Measurements from ENCODE around the gene VPS29. TPM values are rescaled to one million over a fixed set of nuclear protein-coding genes. Genes with fewer than 3 reads are reported as not detected.
"Not testable (repeated sequence)": the region's sequence is repeated elsewhere in the genome, so short reads cannot be mapped to it uniquely, and the experiment has no call there.

The VPS29 gene
- polyA plus RNA-seq, 4 donors, result 123 to 155 (median 141) TPM

DNA sequence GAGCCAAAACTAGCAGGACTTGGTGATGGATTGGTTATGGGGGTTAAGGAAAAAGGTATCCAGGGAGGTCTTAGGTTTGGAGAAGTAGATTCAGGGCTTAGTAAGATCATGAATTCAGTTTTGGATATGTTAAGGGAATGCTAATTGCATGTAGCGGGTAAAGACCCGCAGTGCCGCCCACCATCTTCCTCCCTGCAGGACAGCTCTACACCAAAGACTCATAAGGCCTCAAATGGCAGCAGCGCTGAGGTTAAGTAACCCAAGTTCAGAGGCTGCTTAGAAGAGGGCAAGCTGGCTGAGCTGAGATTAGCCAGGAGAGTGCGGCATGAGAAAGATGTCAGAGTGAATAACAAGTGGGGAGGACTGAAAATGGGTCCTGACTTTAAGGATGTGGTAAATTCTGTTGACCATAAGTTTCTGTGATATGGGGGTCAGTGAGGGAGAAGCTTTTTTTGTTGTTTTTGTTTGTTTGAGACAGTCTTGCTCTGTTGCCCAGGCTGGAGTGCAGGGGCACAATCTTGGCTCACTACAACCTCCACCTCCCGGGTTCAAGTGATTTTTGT is 26.4 kb upstream of the VPS29 start:
- no peak for DNase-seq (ENCODE audit: low read depth in 4 of 4, low spot score in 3 of 4)

DNA sequence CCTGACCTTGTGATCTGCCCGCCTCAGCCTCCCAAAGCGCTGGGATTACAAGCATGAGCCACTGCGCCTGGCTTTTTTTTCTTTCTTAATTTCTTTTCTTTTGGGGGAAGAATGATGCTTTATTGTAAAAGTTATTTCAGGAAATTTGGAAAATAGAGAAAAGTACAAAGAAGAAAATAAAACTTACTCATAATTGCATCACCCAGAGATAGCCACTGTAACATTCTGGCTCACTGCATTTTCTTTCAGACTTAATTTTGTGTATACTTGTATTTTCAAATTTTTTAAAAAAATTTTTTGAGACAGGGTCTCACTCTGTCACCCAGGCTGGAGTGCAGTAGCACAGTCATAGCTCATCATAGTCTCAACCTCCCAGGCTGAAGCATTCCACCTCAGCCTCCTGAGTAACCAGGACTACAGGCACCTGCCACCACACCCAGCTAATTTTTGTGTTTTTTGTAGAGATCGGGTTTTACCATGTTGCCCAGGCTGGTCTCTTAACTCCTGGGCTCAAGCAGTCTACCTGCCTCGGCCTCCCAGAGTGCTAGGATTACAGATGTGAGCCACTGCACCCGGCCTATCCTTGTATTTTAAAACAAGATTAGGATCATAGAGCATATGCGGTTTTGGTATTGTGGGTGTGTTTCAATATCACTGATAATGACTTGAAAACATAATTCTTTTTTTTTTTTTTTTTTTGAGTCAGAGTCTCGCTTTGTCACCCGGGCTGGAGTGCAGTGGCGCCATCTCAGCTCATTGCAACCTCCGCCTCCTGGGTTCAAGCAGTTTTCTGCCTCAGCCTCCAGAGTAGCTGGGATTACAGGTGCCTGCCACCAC is 19.2 kb upstream of the VPS29 start:
- DNase-seq (ENCODE audit: low read depth in 4 of 4, low spot score in 3 of 4), result not testable (repeated sequence)

DNA sequence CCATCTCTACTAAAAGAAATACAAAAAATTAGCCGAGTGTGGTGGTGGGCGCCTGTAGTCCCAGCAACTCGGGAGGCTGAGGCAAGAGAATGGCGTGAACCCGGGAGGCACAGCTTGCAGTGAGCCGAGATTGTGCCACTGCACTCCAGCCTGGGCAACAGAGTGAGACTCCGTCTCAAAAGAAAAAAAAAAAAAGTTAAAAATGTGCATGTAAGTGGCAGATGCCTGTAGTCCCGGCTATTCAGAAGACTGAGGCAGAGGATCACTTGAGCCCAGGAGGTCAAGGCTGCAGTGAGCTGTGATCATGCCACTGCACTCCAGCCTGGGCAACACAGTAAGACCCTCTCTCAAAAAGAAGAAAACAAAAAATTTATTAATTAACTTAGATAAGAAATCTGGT is 16.1 kb upstream of the VPS29 start:
- not testable (repeated sequence) for DNase-seq (ENCODE audit: low read depth in 4 of 4, low spot score in 3 of 4)

DNA sequence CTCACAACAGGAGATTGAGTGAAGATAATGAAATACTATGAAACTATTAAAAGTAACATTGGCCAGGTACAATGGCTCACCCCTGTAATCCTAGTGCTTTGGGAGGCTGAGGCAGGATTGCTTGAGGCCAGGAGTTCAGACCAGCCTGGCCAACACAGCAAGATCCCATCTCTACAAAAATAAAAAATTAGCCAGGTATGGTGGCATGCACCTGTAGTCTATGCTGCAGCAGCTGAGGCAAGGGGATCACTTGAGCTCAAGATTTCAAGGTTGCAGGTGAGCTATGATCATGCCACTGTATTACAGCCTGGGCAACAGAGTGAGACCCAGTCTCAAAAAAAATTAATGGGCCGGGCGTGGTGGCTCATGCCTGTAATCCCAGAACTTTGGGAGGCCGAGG is 15.1 kb upstream of the VPS29 start:
- DNase-seq (ENCODE audit: low read depth in 4 of 4, low spot score in 3 of 4), result no peak

DNA sequence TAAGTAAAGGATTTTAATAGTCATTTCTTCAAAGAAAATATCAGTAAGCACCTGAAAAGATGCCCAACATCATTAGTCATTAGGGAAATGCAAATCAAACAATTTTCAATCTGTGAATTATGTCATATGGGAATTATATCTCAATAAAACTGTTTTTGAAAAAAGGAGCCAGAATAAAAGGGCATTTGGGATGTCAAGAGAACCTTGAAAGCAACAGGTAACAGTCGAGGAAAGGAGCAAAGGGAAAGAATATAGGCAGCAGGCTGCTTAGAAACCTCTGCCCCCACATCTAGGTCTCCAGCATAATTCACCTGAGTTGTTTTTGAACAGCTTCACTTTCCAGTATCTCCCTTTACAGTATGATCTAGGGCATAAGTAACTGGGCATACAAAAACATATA is 12.5 kb upstream of the VPS29 start:
- DNase-seq (ENCODE audit: low read depth in 4 of 4, low spot score in 3 of 4), result no peak

DNA sequence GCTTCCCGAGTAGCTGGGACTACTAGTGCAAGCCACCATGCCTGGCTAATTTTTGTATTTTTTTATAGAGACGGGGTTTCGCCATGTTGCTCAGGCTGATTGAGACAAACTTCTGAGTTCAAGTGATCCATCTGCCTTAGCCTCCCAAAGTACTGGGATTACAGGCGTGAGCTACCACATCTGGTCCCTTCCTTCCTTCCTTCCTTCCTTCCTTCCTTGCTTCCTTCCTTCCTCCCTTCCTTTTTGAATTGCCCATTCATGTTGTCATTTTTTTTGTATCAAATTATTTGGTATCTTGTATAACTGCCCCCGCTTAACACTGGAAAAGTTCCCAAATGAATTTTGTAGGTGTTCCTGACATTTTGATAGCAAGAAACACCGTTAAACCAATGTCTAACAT is 11.9 kb upstream of the VPS29 start:
- DNase-seq (ENCODE audit: low read depth in 4 of 4, low spot score in 3 of 4), result no peak

DNA sequence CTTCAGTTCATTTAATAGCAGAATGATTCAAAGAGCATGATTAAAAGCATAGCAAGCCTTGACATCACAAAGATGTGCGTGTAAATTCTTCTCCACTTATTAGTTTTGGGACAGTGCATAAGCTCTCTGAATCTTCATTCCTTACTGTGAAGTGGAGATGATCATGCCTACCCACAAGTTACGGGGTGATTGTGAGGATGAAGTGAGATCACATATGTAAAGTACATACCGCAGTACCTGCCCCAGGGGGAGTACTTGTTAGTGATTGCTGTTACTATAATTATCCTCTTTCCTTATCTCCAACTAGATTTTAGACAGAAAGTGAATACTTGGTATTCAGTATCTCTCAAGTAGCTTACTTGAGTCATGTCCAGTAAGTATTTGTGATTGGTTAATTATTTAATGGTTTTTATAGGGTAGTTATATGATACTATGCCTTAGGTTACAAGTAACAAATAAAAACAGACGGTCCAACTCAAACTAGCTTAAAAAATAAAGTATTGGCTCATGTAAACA is 6.2 kb upstream of the VPS29 start:
- no peak for DNase-seq (ENCODE audit: low read depth in 4 of 4, low spot score in 3 of 4)

DNA sequence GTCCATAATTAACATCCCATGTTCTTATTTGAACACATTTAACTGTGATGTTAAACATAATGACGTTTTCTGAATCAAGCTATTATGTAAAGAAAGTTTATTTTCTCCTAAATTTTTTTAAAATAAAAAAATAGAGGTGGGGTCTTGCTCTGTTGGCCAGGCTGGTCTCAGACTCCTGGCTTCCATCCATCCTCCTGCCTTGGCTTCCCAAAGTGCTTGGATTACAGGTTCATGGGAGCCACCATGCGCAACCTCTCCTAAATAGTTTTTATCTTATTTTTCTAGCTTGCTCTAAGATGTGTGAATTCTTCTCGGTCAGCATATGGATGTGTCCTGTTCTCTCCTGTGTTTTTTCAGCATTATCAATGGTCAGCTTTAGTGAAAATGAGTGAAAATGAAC is 3.4 kb upstream of the VPS29 start:
- no peak for DNase-seq (ENCODE audit: low read depth in 4 of 4, low spot score in 3 of 4)

DNA sequence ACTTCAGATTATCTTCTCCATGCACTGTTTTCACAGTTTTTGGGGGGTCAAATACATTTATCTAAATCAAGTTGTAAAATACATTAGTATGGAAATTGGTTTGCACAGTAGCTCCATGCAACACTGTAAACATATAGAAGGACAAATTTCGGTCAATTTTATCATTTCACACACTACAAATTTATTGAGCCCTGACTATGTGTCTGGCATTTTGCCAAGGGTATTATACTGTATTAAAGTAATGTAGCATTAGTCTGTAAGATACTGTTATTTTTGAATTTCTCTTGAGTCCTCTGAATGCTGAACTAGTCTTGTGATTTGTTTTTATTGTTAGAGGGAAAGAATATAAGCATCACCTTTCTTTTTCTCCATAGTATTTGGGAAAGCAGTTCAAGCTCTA is 1.5 kb upstream of the VPS29 start:
- no peak for DNase-seq (ENCODE audit: low read depth in 4 of 4, low spot score in 3 of 4)

DNA sequence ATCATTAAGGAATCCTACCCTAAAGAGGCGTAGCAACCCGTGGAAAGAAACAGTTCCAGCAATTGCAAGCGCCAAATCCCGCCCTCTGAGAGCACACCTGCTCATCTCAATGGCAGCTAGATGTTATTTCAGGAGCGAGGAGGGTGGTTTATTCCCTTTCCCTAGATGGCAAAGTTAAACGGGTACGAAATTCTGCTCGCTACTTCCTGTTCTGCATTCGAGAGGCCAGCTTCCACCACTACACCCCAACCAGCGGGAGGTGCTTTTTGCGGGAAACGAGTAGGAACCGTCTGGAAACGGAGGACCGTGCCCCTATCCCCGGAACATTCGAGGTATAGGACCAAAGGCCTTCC is 536 bp downstream of the VPS29 start:
- DNase-seq (ENCODE audit: low read depth in 4 of 4, low spot score in 3 of 4), result peak; percentile 2 to 14 (median 10)

DNA sequence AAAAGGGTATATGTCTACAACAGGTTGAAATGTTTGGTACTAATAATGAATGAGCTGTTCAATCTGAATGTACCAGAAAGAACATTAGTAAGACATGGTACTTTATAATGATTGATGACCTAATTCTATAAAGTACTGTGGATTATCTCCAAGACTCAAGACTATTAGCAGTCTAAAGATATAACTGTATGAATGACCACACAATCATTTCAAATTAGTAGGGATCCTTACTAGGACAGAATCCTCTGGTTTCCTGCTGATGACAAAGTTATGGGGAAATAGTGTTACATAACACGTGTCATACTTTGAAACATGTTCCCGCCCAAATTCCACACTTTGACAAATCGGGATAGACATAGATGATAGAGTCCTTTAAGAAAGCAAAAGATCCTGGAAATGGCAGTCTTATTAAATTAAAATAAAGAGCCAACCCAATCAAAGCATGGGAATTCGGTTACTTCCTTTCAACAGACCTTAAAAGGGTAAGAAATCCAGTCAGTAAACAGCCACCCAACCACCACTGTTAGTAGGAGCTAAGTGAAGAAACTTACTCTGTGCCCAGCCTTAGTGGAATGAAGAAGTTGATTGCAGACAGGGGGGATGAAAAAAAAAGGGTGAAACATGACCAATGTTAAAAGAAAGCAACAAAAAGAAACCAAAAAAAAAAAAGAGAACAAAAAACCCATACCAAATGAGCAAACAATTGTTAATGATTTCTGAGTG is 2.8 kb downstream of the VPS29 start:
- DNase-seq (ENCODE audit: low read depth in 4 of 4, low spot score in 3 of 4), result no peak

DNA sequence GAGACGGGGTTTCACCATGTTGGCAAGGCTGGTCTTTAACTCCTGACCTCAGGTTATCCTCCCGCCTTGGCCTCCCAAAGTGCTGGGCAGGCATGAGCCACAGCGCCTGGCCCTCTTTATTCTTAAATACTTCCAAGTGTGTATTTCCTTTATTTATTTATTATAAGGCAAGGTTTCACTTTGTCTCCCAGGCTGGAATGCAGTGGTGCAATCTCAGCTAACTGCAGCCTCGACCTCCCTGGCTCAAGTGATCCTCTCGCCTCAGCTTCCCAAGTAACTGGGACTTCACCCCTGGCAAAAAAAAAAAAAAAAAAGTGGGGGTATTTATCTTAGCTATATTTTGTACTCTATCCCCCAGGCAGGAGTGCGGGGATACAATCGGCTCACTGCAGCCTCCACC is 26.5 kb downstream of the VPS29 start:
- no peak for DNase-seq (ENCODE audit: low read depth in 4 of 4, low spot score in 3 of 4)

DNA sequence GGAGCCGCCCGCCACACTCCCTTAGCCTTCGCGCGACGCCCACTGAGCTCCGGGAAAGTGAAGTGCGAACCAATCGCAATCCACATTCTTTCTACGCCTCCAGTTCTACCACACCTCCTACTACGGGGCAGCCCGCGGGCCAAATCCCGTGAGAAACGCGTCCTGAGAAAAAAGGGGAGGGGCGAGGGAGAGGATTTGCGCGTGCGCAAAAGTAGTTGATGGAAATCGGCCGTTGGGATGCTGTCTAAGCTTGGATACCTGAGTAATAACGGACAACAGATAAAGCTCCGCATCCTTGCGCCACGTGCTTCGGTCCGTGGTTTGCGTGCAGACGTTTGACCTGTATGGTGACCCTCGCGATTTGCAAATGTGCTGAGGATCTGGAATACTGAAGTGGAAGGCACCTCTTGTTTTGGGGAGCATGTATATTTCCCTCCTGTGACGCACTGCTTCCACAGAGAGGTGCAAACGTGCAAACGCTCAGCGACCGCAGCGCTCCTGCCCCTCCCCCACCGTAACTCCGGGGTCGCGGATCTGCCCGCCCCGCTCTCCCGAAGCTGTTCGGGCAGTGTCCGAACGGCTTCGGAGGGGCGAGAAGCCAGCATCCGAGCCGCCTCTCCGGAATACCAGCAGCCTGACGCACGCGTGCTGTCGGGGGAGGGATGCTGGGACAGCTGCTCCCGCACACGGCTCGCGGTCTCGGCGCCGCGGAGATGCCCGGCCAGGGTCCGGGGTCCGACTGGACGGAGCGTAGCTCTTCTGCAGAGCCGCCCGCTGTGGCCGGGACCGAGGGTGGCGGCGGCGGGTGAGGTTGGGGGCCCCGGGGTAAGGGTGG is 33.5 kb downstream of the VPS29 start, which contains the start of the genes FAM216A and GPN3:
TSS of gene FAM216A (plus strand) at position 632 of the 835 bp plus-strand sequence. CDS start at position 663, 31 bp downstream.
TSS of gene GPN3 (minus strand) at position 44 of the 835 bp plus-strand sequence. CDS start 54 bp downstream, outside the sequence.
- DNase-seq (ENCODE audit: low read depth in 4 of 4, low spot score in 3 of 4), result peak; percentile 97 to 99 (median 97)

DNA sequence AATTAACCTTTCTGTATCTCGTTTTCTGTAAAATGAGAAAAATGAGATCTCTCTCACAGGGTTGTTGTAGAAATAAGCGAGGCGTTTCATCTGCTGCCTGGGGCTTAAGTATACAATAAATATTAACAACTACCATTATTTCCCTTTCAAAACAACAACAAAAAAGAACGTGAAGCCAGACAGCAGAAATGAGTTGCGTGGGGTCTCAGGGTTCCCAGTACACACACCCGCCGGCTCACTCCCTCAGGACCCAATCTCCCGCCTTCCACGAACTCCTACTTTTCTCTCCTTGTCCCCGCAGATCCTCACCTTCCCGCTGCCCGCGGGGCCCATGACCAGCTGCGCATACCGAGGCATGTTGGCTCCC is 34.1 kb downstream of the VPS29 start:
- no peak for DNase-seq (ENCODE audit: low read depth in 4 of 4, low spot score in 3 of 4)

DNA sequence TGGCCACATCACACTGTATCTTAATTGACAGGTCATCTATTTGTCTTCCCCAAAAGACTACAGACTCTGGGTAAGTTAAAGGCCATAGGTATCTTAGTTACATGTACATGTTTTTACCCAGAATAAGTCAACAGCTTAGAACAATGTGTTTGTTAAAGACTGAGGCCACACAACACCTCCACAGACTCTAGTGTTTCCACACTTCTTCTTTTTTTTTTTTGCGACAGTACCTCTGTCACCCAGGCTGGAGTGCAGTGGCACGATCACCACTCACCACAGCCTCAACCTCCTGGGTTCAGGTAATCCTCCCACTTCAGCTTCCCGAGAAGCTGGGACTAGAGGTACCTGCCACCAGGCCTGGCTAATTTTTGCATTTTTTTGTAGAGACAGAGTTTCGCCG is 35.1 kb downstream of the VPS29 start:
- DNase-seq (ENCODE audit: low read depth in 4 of 4, low spot score in 3 of 4), result no peak

DNA sequence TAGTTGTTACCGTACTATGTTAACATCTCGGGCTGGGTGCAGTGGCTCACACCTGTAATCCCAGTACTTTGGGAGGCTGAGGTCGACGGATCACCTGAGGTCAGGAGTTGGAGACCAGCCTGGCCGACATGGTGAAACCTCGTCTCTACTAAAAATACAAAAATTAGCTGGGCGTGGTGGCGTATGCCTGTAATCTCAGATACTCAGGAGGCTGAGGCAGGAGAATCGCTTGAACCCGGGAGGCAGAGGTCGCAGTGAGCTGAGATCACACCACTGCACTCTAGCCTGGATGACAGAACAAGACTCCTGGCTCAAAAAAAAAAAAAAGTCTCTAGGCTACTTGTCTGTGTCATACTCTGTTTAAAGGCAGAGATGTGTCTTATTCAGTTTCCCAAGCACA is 36.1 kb downstream of the VPS29 start:
- DNase-seq (ENCODE audit: low read depth in 4 of 4, low spot score in 3 of 4), result not testable (repeated sequence)

DNA sequence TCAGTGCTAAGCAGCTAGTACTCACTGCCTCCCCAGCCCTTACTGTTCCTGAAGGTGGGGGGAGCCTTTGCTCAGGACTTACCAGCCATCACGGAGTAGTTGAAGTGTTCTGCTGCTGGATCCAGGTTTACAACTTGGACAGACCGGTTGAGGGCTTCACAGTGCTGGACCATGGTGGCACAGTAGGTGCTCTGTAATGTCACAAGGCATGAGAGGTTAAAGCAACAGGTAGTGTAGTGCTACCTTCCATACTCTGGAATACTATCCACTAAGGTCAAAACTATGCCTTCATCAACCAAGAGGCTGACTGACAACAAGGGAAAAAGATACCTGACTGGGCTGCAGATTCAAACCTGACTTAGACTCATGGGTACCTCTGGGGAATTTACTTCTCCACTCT is 36.9 kb downstream of the VPS29 start:
- DNase-seq (ENCODE audit: low read depth in 4 of 4, low spot score in 3 of 4), result no peak

DNA sequence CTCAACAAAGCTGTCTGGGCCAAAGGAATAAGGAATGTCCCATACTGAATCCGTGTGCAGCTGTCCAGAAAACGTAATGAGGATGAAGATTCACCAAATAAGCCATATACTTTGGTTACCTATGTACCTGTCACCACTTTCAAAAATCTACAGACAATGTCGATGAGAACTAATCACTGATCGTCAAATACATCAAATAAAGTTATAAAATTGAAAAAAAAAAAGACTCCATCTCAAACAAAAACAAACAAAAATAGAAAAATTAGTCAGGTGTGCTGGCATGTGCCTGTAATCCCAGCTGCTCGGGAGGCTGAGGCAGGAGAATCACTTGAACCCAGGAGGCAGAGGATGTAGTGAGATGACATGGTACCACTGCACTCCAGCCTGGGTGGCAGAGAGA is 40.7 kb downstream of the VPS29 start:
- DNase-seq (ENCODE audit: low read depth in 4 of 4, low spot score in 3 of 4), result not testable (repeated sequence)

DNA sequence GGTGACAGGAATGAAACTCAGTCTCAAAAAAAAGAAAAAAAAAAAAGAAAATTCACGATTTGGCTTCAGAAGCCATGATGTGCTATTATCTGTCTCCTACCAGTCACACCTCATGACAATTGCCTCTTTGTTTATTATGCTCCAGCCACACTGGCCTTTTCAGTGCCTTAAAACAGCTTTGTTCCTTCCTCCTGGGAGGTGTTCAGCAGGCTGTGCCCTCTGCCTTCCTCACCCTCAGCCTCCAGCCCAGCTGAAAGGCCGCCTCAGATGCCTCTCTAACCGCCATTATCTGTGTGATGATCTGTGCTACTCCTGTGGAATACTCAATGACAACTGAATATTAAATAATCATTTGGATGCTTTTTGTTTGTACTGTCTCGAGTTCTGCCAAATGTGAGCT is 43.2 kb downstream of the VPS29 start:
- no peak for DNase-seq (ENCODE audit: low read depth in 4 of 4, low spot score in 3 of 4)

DNA sequence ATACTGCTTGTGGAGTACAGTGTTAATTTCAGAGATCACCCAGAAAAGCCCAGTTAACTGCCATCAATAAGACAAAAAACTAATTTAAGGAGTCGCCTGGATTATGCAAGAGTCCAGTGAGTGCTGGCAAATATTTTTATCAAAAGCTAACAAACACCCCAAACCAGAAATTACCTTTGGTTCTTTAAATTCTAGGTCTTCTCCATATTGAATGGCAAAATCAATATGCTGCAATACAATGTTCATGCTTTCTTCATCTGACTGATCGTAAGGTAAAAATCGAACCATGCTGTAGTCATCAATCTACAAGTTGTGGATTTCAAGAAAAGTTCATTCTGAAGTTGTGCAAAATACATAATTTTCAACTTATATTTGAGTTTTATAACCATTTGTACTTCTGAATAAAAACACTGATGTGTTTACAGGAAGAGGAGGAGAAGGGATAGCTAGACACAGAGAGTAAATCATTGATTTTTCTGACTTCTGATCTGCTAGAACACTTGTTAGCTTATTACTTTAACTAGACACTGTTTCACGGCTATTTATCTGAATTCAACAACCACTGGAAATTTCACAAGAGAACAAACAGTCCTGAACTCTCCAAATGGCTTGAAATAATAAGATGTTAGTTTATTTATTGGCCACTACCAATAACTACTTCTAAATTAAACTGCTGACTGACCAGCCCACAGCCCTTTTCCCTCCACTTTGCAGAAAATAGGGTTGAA is 48.2 kb downstream of the VPS29 start:
- no peak for DNase-seq (ENCODE audit: low read depth in 4 of 4, low spot score in 3 of 4)

Data from left renal pelvis (tissue), 4 donors.